ENCODE measurements around the gene ADK. TPM values are rescaled to one million over a fixed set of nuclear protein-coding genes. Genes with fewer than 3 reads are reported as not detected.

ADK gene
- total RNA-seq, 1 donor from 2014 or later: 53.0 TPM

GRCh38 chr10:74433993-74434392 is 283.0 kb downstream of the ADK start:
- H3K27ac ChIP-seq: no peak overlapping the region
- no peaks in the 10 kb centered on the region for H3K36me3 ChIP-seq
- H3K27me3 ChIP-seq: no peaks in the 10 kb centered on the region
- intact Hi-C loops (cut with DNase I): no loop called here
- TF ChIP-seq CTCF (IDR thresholded peaks at IDR 0.05): no peak
- H3K4me3 ChIP-seq: no peak overlapping the region
- H3K9me3 ChIP-seq: no peaks in the 10 kb centered on the region
- peaks cover 6% of the 10 kb centered on the region for H3K4me1 ChIP-seq
- DNase-seq (no peak), ATAC-seq (no peak)

- no peaks in the 10 kb centered on the region for H3K9me3 ChIP-seq
- H3K27ac ChIP-seq: no peak overlapping the region
- intact Hi-C loops (cut with DNase I): no loop called here
- H3K36me3 ChIP-seq: no peaks in the 10 kb centered on the region
- H3K4me1 ChIP-seq: peaks cover 11% of the 10 kb centered on the region
- no peaks in the 10 kb centered on the region for H3K27me3 ChIP-seq
- ATAC-seq: no peak
- no peak overlapping the region for H3K4me3 ChIP-seq
- no peak for TF ChIP-seq CTCF (IDR thresholded peaks at IDR 0.05)
- no peak for DNase-seq
These were observed 283.5 kb downstream of the ADK start for GRCh38 chr10:74434547-74434946.

GRCh38 chr10:74436523-74437170 is 285.6 kb downstream of the ADK start:
- Histone ChIP-seq H3K4me1 (peaks cover 11% of the 10 kb centered on the region), H3K27ac (no peak overlapping the region), H3K4me3 (no peak overlapping the region), H3K36me3 (no peaks in the 10 kb centered on the region), H3K9me3 (no peaks in the 10 kb centered on the region), H3K27me3 (no peaks in the 10 kb centered on the region)
- TF ChIP-seq CTCF (IDR thresholded peaks at IDR 0.05): no peak
- intact Hi-C loops (cut with DNase I): no loop called here
- DNase-seq (no peak), ATAC-seq (no peak)

- Histone ChIP-seq H3K4me3 (no peak overlapping the region), H3K27ac (no peak overlapping the region), H3K4me1 (peaks cover 11% of the 10 kb centered on the region), H3K27me3 (no peaks in the 10 kb centered on the region), H3K9me3 (no peaks in the 10 kb centered on the region), H3K36me3 (no peaks in the 10 kb centered on the region)
- intact Hi-C loops (cut with DNase I): no loop called here
- DNase-seq: no peak
- ATAC-seq: peak; percentile 71
- no peak for TF ChIP-seq CTCF (IDR thresholded peaks at IDR 0.05)
These were observed 286.8 kb downstream of the ADK start for GRCh38 chr10:74437822-74438221.

GRCh38 chr10:74439213-74439612 is 288.2 kb downstream of the ADK start:
- TF ChIP-seq CTCF (IDR thresholded peaks at IDR 0.05): no peak
- no peaks in the 10 kb centered on the region for H3K9me3 ChIP-seq
- intact Hi-C loops (cut with DNase I): no loop called here
- no peaks in the 10 kb centered on the region for H3K36me3 ChIP-seq
- H3K27me3 ChIP-seq: no peaks in the 10 kb centered on the region
- no peak overlapping the region for H3K4me3 ChIP-seq
- DNase-seq: no peak
- H3K4me1 ChIP-seq: peaks cover 8% of the 10 kb centered on the region
- H3K27ac ChIP-seq: no peak overlapping the region
- no peak for ATAC-seq

- no peaks in the 10 kb centered on the region for H3K36me3 ChIP-seq
- no peaks in the 10 kb centered on the region for H3K27me3 ChIP-seq
- no peak for TF ChIP-seq CTCF (IDR thresholded peaks at IDR 0.05)
- ATAC-seq (no peak), DNase-seq (no peak)
- H3K27ac ChIP-seq: no peak overlapping the region
- no peaks in the 10 kb centered on the region for H3K9me3 ChIP-seq
- H3K4me3 ChIP-seq: no peak overlapping the region
- intact Hi-C loops (cut with DNase I): no loop called here
- H3K4me1 ChIP-seq: no peaks in the 10 kb centered on the region
These were observed 294.5 kb downstream of the ADK start for GRCh38 chr10:74445493-74445892.

Data from upper lobe of right lung (tissue), 1 donor.